Stimulated activated CD8-positive, alpha-beta memory T cell treated with anti-CD3 and anti-CD28 coated beads, Interleukin-7, amount 100 ng/mL, for 4 hours (primary cell): ENCODE results near the gene CBLN3.
"Not testable (repeated sequence)": the region's sequence is repeated elsewhere in the genome, so short reads cannot be mapped to it uniquely, and the experiment has no call there.

ENCODE experiments used
- DNase-seq, 2 donors: peaks; one replicate each; pipeline ENCODE4 v3.0.0-alpha.2; 2020; ENCODE audit warnings: low read depth in 2 of 2

CBLN3 gene

GRCh38 chr14:24403294-24403998 is 26.0 kb downstream of the CBLN3 start:
- no peak for DNase-seq

DNA sequence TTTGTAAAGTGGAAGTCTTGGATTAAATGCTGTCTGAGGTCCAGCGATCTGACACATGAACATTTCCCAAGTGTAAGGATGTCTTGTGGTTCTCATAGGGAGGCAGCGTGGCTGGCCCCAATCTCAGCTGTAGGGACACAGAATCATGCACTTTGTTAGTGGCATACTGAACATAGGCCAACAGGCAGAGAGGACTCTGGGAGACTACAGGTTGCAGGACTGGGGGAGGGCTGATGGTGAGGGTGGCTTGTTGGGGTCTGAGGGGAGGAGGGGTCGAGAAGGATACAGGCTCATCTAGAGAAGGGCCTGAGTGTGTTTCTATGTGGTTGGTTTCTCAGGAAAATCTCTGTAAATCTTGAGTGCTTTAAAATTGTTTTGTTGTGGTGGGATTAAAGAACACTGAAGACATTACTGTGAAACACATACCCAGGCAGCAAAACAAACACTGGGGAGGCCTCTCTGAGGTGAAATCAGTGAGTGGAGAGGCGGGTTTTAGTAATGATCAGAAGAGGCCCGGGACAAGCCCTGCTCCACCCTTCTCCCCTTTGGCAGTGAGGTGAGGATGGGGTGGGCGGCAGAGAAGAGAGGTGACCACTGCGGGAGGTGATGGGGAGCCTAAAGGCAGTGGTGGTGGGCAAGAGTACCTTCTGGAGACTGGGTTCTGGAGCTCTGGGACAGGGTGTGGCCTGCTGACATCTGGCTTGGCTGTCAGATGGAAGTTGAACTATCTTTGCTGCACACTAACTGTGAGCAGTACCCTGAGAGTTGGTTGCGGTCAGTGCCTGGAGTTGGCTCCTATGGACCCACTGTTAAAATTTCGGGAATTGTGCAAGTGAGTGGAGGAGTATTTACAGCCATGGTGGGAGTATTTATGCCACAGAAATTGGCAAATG is 27.4 kb downstream of the CBLN3 start:
- DNase-seq = no peak

DNA sequence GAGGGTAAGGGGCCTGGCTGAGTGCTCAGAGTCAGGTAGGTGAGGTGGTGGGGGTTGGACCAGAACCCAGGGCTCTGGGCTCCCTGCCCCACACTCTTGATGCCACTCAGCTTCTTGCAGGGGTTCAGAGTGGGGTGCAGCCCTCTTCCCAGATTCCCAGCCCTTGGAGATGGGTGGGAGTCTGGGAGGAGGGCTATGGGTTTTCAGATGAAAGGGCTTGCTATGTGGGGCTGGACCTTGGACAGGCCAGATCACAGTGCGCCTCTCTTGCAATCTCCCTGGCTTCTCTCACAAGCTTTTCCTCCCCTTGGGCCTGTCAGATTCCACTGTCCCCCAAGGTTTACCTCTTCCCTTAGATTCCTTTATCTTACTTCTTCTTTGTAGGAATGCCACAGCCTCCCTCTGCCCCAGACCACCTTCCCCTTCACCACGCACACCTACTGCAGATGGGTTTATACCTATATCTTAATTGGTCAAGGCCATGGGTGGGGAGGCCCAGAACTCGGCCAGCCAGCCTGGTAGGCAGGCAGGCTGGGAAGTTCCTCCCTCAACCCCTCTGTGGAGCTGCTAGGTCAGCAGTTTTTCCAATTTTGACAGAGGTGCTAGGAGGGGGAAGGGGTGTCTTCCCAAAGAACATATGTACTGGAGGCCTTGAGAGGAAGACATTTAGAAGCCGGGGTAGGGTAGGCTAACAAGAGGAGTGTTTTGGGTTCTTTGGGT is 29.3 kb downstream of the CBLN3 start:
- no peak for DNase-seq

DNA sequence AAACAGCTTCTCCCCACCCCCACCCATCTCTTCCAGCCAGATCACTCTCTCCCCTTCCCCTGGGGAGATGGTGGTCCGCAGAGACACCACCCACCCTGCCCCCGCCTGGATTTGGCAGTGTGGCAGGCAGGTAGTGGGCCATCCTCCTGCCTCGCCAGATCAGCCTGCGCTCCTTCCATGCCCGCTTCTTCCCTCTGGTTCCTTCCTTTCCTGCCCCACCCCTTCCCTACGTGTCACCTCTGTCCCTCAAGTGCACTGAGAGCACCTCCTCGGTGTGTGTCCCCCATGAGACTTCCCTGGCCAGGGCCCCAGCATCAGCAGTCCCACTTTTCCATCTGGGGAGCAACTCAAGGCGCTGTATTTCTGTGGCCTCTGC is 30.0 kb downstream of the CBLN3 start:
- DNase-seq = no peak

DNA sequence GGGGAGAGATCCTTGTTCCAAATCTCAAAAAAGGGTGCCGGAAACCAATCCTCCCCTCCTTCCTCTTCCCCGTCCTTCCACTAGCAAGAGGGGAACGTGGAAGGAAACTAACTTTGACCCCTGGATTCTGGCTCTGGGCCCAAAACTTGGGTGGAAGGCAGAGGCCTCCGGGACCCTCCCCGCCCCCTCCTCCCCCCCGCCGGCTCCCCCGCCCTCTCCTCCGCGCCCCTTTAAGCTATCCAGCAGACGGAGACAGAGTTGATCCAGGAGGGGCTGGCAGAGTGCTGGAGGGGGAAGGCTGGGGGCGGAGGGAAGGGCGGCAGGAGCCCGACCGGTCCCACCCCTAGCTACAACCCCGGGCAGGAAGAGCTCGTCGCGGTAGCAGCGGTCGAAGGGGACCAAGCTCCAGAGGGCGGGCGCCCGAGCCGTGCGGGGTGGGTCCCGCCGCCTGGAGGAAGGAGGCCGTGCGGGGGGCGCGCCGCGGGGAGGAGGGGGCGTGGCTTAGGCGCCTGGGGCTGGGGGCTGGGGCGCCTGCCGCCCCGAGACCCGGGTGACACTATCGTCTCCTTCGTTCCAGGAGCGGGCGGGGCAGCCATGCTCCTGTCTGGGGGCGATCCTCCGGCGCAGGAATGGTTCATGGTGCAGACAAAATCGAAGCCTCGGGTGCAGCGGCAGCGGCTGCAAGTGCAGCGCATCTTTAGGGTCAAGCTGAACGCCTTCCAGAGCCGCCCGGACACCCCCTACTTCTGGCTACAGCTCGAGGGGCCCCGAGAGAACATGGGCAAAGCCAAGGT is 30.6 kb downstream of the CBLN3 start, which contains the start of gene NYNRIN:
TSS of gene NYNRIN (plus strand) at position 351 of the 794 bp plus-strand sequence. CDS start at position 595, 244 bp downstream.
- peak in 1 of 2 donors; percentile 7 for DNase-seq

GRCh38 chr14:24398293-24398652 is 31.2 kb downstream of the CBLN3 start:
- DNase-seq = no peak

GRCh38 chr14:24397639-24398292 is 31.7 kb downstream of the CBLN3 start:
- DNase-seq = no peak

DNA sequence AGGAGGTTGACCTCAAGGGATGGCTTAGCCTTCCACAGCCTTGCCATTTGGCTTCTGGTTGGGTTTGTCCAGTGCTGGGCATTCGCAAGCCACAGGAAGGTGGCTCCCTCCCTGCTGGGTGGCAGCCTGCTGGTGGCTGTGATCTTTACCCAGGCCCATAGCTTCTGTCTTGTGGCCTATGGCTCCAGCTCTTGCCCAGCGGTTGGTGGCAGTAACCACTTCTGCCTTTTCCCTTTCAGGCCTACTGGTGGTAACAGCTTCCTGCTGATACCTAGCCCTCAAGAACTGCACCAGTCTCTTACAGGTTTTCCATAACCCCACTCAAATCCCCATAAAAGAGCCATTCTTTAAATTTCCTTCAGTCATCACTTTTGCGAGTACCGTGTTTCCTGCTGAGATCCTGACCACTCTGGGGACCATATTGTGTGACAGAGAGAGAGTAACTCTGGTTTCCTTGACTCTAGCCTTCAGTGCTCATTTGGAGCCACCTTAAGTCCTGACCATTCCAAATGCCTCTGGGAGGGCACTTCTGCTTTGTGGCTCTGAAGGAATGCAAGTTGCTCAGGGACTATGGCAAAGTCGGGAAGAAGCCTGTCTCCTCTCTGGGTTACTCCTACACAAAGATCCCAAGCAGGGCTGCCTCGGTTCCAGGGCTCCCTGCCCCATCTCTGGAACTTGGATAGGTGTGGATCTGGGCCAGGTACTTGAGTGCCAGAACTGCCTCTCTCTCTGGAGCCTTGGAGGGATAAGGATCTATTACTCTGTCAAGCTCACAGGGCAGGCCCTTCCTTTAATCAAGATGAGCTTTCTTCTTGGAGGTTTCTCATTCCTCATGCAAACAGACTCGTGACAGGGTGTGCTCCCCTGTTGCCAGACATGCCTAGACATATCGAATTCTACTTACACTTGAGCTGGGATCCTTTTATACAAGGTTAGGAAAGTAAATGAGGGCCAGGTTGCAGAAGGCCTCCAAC is 33.6 kb downstream of the CBLN3 start:
- no peak for DNase-seq

DNA sequence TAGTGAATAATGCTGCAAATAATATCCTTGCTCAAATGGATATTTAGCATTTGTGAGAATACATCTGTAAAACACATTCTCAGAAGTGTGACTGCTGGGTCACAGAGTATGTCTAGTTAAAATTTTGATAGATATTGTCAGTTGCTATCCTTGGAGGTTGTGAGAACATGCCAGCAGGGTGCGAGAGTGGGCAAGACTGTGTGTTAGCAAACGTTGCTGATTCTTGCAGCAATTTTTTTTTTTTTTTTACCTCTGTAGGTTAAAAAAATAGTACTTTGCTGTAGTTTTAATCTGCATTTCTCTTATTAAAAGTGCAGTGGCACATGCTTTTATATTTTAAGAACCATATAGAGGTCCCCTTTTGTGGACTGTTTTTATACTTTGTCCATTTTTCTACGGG is 35.2 kb downstream of the CBLN3 start:
- no peak for DNase-seq

DNA sequence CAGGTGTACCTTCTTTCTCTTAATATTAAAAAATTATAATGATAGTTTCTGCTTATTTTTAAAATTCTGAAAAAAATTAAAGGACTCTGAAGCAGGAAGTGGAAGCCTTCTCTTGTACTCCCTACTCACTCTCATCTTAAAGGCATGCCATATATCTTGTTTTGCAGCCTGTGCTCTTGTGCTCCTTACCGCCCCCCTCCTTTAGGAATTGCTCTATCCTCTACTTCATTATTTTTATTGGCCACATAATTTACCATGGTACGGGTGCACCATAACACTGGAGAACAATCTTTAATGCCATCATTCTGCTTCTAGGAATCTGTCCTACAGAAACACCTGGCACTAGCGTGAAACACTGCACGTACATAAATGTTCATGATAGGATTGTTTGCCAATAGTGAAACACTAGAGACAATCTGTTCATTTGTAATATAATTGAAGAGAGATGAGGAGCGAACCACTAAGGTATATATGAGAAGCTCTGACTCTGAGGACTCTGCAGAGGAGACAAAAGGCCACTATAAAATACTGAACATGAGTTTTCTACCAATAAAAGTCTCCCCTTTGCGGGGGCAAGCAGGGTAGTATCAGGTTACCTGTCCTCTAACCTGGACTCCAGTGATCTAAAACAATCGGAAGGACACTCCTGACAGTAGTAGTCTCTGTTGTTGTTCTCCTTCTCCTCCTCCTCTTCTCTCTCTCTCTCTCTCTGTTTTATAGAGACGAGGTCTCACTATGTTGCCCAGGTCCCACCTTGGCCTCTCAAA is 37.0 kb downstream of the CBLN3 start:
- DNase-seq = no peak

DNA sequence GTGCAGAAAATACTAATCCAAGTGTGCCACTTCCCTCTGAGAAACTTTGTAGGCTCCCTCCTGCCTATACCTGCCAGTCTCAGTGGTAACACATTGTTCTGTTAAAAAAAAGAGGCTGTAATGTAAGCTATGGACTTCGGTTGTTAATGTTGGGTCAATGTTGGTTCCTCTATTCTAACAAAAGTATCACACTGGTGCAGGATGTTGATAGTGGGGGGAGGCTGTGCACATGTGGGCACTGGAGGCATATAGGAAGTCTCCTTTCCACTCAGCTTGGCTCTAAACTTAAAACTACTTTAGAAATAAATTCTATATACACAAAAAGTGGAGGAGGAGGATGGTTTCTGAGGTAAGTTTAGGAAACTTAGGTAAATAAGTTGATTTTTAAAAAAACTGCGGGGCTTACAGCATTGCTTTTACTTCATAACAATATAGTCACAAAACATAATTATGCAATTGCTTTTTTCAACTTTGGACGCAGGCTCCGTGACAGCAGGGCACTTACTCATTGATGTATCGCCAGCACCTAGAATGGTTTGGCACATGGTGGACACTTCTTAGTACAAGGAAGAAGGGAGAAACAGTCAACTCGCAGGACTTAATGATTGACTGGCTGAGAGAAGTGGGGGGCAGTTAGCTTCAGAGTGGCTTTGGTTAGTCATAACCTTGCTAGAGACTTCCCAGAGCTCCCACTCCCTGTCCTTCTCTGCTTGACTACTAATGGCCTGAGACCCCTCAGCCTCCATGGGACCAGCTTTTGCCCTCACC is 38.6 kb downstream of the CBLN3 start:
- no peak for DNase-seq

GRCh38 chr14:24389226-24389848 is 40.1 kb downstream of the CBLN3 start:
- no peak for DNase-seq

GRCh38 chr14:24388474-24389179 is 40.8 kb downstream of the CBLN3 start:
- DNase-seq = no peak

DNA sequence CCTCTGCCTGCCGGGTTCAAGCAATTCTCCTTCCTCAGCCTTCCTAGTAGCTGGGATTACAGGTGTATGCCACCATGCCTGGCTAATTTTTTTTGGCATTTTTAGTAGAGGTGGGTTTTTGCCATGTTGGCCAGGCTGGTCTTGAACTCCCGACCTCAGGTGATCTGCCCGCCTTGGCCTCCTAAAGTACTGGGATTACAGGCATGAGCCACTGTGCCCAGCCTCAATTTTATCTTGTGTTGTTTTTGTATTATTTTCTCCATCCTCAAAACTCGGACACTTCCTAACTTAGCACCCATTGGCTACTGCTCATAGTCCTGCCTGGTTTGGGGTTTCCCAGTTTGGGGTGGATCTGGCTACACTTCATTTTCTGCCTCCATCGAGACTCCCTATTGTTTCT is 41.9 kb downstream of the CBLN3 start:
- DNase-seq = not testable (repeated sequence)

- DNase-seq = no peak
Measured at GRCh38 chr14:24387009-24387345, 42.5 kb downstream of the CBLN3 start.

- no peak for DNase-seq
Measured at GRCh38 chr14:24385524-24385923, 43.9 kb downstream of the CBLN3 start.

DNA sequence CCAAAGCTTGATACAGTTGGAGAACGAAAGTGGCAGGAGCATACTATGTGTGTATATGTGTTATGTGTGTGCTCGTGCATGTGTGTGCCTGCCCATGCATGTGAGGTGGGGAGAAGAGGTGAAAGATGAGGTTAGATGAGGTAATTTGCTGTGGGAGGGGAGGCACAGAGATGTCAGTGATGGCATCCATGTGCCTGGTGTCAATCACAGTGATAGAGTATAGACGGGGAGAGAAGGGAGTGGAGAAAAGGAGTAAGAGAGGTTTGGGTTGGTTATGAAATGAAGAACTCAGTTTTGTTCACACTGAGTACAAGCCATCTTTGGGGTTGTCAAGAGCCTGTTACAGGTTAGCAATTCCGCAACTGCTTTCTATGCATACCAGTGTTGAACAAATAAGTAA is 45.3 kb downstream of the CBLN3 start:
- no peak for DNase-seq

DNA sequence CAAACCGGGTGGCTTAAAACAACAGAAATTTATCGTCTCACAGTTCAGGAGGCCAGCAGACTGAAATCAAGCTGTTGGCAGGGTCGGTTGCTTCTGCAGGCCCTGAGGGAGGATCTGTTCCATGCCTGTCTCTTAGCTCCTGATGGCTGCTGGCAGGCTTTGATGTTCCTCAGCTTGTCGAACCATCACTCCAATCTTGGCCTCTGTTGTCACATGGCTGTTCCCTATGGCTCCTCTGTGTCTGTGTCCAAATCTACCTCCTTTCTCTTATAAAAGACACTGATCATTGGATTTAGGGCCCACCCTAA is 47.5 kb downstream of the CBLN3 start:
- no peak for DNase-seq
